Activated CD4-positive, alpha-beta T cell treated with anti-CD3 and anti-CD28 coated beads, Interleukin-2, Interleukin-6, amounts not matched to agents 100 ng/mL and 50 ng/mL, durations not matched to agents 16 hours and 8 hours (primary cell): ENCODE results near the gene ZNF90.
"Not testable (repeated sequence)": the region's sequence is repeated elsewhere in the genome, so short reads cannot be mapped to it uniquely, and the experiment has no call there.

Source experiments
- DNase-seq: peaks from one replicate; pipeline ENCODE4 v3.0.0-alpha.2; 2020

Gene ZNF90

GRCh38 chr19:20107301-20107700 is 29.5 kb downstream of the ZNF90 start:
- DNase-seq = no peak

- DNase-seq = not testable (repeated sequence)
Measured at GRCh38 chr19:20118064-20118839, 40.5 kb downstream of the ZNF90 start.

DNA sequence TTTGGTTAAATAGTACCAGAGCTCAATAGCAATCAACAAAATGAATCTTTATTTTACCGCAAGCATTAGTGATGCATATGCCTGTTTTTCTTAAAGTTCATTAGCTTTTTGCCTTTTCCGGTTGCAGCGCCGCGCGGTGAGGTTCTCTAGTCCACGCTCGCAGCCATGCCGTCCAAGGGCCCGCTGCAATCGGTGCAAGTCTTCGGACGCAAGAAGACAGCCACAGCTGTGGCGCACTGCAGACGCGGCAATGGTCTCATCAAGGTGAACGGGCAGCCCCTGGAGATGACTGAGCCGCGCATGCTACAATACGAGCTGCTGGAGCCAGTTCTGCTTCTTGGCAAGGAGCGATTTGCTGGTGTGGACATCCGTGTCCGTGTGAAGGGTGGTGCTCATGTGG is 47.1 kb downstream of the ZNF90 start:
- no peak for DNase-seq

- not testable (repeated sequence) for DNase-seq
Measured at GRCh38 chr19:20132933-20133332, 55.1 kb downstream of the ZNF90 start.

GRCh38 chr19:20137714-20138113 is 59.9 kb downstream of the ZNF90 start:
- DNase-seq = not testable (repeated sequence)

GRCh38 chr19:20151617-20152145 is 73.9 kb downstream of the ZNF90 start:
- no peak for DNase-seq

GRCh38 chr19:20152506-20152905 is 74.7 kb downstream of the ZNF90 start:
- DNase-seq = not testable (repeated sequence)

GRCh38 chr19:20153281-20153680 is 75.5 kb downstream of the ZNF90 start:
- DNase-seq = no peak

GRCh38 chr19:20154636-20155035 is 76.8 kb downstream of the ZNF90 start:
- no peak for DNase-seq

GRCh38 chr19:20162821-20163220 is 85.0 kb downstream of the ZNF90 start:
- DNase-seq = peak; percentile 6

DNA sequence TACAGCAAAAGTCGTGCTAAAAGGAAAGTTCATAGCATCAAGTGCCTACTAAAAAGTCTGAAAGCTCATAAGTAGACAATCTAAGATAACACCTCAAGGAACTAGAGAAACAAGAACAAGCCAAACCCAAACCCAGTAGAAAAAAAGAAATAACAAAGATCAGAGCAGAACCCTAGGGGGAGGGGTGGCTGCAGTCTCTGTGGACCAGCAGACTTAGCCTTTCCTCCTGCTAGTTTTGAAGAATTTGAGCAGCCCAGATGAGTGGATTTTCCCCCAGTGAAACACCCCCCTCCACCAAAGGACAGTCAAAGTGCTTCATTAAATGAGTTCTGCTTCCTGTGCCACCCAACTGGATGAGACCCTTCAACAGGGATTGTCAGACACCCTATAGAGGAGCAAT is 86.7 kb downstream of the ZNF90 start:
- DNase-seq = no peak

GRCh38 chr19:20165971-20166592 is 88.3 kb downstream of the ZNF90 start:
- DNase-seq = no peak

DNA sequence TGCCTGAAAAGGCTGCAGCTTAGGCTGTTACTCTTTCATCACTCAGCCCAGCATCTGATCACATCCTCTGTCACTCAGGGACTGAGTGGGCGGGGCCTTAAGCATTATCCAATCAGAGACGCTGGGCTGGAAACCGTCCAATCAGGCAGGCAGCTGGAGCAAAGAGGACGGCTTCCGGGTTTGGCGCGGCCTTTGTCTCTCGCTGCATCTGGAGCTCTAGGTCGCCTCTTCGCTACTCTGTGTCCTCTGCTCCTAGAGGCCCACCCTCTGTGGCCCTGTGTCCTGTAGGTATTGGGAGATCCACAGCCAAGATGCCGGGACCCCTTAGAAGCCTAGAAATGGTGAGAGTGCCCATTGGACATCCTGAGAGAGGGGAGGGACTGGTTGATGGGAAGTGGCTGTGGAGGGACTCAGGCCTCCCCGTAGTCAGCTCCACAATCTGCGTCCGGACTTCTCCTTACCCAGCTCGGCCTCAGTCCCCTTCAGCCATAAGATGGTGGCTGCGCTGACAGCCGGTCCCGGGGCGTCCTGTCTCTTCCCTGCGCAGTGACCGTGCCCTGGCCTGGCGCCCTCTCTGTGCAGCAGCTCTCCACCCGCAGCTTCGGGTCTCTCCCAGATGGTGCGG is 89.3 kb downstream of the ZNF90 start, which contains the start of gene ZNF486:
ZNF486 (plus strand) TSS at position 195 of the 625 bp plus-strand sequence; CDS start at position 312, 117 bp downstream.
- DNase-seq = peak; percentile 92

DNA sequence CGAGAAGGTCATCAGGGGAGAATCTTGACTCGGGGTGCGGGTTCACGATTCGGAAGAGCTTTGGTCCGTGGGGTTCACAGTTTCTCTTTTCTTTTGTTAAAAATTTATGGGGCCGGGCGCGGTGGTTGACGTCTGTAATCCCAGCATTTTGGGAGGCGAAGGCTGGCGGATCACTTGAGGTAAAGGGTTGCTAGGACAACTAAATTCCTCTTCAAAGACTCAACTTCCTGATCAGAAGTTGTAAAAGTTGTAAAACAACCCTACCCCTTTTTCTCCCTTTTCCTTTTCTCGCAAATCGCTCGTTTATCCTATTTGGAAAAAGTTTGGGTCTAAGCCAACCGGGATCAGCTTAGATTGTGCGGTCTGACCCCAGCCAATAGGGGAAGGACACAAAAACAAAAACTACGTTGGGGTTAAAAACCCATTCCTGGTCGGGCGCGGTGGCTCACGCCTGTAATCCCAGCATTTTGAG is 89.9 kb downstream of the ZNF90 start:
- no peak for DNase-seq
